ENCODE results near the gene TPGS2.

GRCh38 chr18:36821681-36822080 is 7.1 kb downstream of the TPGS2 start:
- TF ChIP-seq EZH2 (IDR thresholded peaks at IDR 0.05; ENCODE audit: insufficient read depth, poor library complexity, severe bottlenecking) (no peak), EZH2phosphoT487 (IDR thresholded peaks at IDR 0.05; ENCODE audit: insufficient read depth, low read depth) (no peak)
